NCI-H187 treated with DMSO at 0.1 percent for 48 hours (cell line): ENCODE measurements around the gene CFDP1.

Experiments
- DNase-seq: peaks from one replicate; lab custom pipeline; 2025; lab: John Stamatoyannopoulos, UW

Gene CFDP1

DNA sequence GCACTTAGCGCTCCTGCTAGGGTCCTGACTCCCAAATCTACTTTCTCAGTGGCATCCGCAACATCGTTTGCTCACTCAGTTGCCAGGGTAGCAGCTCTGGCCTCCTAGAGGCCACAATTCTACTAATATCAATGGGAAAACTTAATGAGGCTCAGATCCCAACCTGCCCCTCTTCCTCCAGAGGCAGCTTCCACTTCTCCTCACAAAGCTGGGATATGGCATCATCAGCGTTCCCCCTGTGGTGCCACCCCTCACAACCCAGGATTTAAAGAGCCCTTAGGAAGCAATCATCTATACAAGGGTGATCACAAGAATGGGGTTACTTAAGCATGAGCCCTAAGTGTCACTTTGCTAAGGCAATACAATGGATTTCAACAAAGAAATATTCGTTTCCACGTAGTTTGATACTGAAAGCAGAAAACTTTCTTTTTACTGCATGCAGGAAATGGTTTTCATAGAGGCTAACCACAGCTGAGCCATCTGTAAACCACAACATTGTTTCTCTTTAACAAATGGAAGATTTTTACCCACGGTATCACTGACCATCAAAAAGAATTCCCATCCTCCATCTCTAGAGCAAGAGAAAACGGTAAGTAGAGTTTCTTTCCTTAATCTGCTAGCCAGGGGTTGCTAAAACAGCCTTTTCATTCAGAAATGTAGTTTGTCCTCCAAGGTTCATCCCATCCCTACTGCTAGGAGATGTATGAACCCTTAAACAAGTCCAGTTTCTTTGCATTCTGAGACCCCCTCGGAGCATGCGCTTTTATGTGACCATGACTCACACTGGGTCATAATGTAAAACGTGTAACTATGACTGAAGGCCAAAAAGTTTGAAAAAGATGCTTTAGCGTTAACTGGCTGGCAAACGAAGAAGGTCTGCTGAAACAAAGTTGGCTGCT is 113.5 kb downstream of the CFDP1 start:
- no peak for DNase-seq

DNA sequence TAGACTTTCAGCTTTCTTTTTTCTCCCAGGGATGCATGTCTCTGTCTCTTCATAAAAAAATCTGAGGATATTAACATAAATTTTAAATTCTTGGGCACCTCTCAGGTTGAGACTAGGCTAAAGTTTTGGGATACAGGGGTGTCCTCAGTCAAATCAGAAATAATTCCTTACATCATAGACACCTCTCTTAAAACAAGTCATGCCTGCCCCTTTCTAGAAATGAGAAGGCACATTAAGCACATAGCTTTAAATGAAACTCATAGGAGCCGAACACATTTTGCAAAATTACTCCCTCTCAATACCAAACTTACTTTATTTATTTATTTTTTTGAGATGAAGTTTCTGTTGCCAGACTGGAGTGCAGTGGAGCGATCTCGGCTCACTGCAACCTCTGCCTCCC is 114.6 kb downstream of the CFDP1 start:
- DNase-seq, result no peak

- DNase-seq, result no peak
These were observed 115.8 kb downstream of the CFDP1 start for GRCh38 chr16:75317532-75317931.

DNA sequence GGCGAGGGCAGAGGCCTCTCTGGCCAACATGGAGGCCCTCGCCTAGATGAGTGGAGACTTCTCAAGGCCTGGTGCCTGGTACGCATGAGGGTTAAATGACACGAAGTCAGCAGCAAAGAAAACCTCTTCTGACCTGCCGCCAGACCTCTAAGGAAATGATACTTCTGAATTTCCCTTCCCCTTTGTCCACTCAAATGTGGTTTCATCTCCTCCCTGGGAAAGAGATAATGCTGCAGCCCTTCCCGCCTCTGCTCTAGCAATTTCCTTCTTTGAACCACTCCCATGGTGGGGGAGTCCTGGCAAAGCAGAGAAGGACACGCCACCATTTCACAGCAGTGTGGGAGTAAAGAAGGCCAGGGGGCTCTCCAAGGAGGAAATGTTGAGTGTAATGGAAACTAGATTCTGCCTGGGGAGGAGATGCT is 116.2 kb downstream of the CFDP1 start:
- DNase-seq, result no peak

GRCh38 chr16:75315539-75316306 is 117.6 kb downstream of the CFDP1 start:
- no peak for DNase-seq

DNA sequence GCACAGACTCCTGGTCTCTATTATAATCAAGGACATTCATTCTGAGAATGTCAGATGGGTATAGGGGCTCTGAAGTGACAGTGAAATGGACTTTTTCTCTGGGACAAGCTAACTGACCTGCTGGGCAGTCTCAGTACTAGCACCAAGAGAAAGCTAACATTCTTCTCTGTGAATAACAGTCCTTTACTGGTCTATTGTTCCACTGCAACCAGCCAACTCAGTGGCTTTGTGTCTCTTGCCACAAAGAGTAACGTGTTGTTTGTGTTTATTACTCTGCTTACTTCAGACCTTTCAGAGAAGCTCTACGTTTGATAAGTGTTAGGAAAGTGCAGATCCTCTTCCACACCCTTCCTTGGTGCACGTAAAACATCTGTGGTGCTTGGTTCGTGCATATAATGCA is 120.4 kb downstream of the CFDP1 start:
- DNase-seq, result no peak

DNA sequence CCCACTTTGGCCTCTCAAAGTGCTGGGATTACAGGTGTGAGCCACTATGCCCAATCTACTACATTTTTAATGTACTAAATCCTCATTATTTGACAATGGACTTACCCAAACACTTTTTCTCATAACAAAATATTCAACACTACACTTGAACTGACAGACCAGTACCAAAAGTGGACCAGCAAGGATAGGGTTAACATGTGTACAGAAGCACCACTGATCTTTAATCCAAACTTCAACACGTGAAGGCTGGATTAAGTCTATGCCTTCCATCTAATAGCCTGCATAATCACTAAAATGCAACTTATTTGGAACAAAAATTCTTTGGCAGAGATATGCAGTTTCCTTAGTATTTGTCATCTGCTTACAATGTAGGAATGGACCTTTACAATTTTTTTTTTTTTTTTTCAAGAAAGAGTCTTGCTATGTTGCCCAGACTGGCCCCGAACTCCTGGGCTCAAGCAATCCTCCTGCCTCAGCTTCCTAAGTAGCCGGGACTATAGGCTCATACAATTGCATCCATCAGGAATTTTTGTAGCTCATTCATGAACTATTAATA is 121.8 kb downstream of the CFDP1 start:
- no peak for DNase-seq

GRCh38 chr16:75310541-75310940 is 122.8 kb downstream of the CFDP1 start:
- DNase-seq, result no peak

GRCh38 chr16:75309899-75310430 is 123.3 kb downstream of the CFDP1 start:
- no peak for DNase-seq

DNA sequence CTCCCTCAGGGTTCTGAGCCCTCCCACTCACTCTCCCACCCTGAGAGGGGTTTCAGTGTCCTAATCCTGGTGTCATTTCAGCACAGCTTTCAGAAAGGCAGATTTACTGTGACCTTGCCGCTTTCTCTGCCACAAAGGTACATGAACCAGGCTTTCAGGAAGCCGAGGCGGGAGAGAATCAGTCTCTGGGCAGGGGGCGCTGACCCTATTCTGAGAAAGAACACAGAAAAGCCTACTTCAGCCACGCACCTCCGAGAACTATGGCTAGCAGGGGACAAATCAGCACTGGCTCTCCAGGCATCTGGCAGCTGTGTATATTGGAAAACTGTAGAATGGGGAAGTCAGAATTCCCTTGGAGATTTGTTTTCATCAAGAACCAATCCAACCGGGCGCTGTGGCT is 124.1 kb downstream of the CFDP1 start:
- no peak for DNase-seq

GRCh38 chr16:75308011-75308410 is 125.3 kb downstream of the CFDP1 start:
- no peak for DNase-seq

DNA sequence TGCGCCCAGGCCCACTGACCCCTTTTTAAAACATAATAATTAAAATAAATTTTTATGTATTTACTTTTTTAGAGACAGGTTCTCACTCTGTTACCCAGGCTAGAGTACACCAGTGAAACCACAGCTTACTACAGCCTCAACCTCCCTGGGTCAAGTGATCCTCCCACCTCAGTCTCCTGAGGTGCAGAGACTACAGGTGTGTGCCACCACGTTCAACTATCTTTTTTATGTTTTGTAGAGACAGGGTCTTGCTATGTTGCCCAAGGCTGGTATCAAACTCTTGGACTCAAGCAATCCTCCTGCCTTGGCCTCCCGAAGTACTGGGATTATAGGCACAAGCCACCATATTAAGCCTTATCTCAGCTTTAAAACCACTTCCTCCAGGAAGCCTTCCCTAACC is 125.8 kb downstream of the CFDP1 start:
- no peak for DNase-seq

DNA sequence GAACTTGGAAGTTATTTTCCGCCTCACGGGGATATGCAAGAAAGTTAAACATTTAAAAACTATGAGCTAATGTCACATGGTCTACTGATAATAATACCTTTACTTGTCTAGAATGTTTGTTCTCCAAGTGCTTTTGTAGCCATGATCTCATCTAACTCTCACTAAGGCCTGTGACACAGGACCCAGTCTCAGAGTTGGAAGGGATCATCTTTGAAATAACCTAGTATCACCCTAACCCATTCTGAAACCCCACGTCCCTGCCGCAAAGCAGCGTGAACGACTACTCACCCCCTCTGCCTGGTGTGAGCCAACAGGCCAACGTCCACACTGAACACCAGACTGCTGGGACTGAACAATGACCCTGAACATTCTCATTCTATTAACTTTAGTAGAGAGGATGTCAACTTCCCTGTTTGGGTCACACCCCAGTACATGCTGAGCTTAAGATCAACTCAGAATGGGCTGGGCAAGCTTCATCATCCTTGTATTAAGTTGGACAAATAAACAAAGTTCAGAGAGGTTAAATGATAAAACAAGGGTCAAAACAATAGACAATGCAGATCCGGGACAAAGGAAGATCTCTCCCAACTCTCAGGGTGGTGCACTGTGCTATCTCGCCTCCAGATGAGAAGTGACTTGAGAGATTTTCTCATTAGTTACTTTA is 127.1 kb downstream of the CFDP1 start:
- DNase-seq, result no peak

GRCh38 chr16:75305364-75306098 is 127.8 kb downstream of the CFDP1 start:
- no peak for DNase-seq

DNA sequence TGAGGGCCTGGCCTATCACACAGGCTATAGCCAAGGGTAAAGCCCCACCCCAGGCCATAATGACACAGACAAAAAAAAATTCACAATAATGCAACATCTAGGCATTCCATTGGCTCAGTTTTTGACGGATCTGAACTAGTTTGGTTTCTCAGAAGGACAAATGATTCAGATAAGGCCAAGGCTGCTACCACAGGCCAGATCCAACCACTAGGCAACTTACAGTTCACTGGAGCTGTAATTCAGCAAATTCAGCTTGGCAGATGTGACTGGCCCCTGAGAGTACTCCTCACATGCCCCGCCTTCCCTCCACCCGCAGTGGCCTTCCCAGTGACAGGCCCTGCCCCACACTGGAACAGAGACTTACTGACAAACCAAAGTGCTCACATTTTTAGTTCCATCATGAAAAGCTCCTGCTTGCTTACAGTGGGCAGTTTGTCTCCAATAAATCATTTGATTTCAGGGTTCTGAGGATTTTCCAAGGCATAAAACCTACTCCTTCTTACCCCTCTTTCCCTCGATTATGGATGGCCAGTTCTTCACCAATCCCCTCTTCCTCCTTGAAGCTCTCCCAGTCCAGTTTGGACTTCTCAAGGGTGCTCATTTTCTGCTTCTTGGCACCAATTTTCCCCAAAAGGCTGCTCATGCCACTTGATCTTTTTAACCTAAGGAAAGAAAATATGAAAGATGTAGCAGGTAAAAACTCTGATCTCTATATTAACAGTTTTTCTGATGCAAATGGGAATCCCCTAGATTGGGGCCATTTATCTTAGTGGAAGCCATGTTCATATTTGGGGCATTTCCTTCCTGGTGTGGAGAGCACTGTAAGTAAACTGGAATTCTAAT is 128.6 kb downstream of the CFDP1 start:
- DNase-seq, result no peak

DNA sequence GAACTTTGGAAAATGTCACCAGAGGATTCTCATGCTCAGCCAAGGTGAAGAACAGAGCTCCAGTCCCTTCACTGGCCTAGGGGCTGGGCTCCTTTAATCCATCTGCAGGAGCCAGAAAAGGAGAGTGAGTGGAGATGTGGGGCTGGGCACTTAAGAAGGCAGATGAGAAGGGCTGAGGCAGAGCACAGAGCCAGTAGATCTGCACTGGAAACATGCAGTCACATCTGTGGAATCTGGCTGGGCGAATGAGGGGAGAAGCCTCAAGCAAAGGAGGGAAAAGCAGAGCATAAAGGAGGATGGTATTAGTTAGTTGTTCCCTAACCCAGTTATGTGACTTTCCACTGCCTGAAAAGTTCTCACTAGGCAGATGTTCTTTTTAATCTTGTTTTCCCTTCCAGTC is 131.5 kb downstream of the CFDP1 start:
- DNase-seq, result no peak

GRCh38 chr16:75298267-75298666 is 135.0 kb downstream of the CFDP1 start:
- DNase-seq, result no peak

DNA sequence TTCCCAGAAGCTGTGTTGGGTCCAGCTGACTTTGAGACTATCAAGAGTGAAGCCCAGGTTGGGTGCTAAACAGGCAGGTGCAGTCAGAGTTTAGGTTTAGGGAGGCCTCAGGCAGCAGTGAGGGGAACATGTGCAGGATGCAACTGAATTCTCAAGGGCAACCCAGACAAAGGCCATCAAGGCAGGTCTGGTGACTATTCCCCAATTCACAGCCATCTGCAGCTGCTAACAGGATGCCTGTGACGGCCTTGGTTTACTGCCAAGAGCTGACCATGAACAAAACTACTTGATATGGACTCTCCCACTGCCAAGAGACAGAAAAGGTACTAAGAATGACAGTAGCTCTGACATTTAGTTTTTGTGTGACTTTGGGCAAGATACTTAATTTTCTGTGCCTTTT is 136.7 kb downstream of the CFDP1 start:
- no peak for DNase-seq

DNA sequence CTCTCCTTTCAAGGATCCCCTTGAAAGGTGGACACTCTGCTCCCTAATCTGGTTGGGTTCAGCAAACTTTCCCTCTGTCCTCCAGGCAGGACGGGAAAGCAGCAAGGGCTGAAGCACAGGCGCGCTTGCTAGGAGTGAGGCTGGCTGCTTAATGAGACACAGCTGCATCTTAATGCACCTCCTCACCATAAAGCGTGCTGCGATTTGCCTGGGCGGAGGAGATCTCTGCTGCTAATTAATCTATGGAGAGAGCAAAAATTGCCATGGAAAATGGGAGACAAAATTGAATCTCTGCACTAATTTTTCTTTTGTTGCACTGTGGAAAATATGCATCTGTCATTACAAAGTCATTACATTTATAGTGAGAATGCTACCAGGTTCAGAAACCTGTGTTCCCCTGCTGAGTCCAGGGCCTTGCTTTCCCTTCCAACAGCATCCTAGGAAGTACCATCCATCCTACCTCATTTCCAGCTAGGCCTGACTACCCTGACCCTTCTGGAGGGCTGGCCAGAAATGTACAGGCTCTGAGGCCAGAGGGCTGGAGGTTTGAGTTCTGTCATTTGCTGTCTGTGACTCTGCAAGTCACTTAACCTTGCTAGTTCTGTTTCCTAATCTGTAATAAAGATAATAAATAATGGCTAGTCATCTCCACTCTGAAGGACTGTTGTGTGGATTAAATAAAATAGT is 138.4 kb downstream of the CFDP1 start:
- DNase-seq, result no peak

DNA sequence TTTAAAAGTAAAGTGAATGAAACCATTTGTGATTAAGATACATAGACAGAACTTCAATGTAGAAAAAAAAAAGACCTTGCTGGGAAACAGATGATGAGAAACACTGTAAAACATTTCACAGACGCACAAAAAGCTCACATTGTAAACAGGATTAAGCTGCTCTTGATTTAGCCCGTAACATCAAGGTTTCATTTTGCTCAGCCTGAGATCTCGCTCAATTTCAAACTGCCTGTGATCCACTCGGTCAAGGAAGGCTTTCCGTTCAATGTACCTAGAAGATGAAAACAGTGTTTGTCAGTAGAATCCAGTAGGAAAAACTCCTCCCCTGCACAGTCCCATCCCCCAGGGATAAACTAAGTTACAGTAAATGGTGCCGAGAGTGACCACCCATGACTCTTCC is 139.5 kb downstream of the CFDP1 start:
- DNase-seq, result no peak
